MV-4-11 (cell line): ENCODE results near the gene FUT7.

Source experiments
- DNase-seq: peaks from one replicate; lab custom pipeline; 2025; lab: John Stamatoyannopoulos, UW

Gene FUT7

GRCh38 chr9:137031904-137032640 lies at the start of gene FUT7:
Gene FUT7 (minus strand): TSS chr9:137032088. CDS start chr9:137031991, 97 bp downstream.
- DNase-seq = peak; percentile 76

- DNase-seq = no peak
These were observed 48.6 kb upstream of the FUT7 start for GRCh38 chr9:137080260-137081122.

- DNase-seq = no peak
These were observed 47.5 kb upstream of the FUT7 start for GRCh38 chr9:137079401-137079787.

- DNase-seq = no peak
These were observed 47.0 kb upstream of the FUT7 start for GRCh38 chr9:137078701-137079400.

GRCh38 chr9:137077758-137078693 lies 46.1 kb upstream of the FUT7 start:
- DNase-seq = no peak

- DNase-seq = peak; percentile 27
These were observed 45.3 kb upstream of the FUT7 start, which contains the start of gene UAP1L1 for GRCh38 chr9:137077010-137077747. Gene UAP1L1 (plus strand): TSS chr9:137077517. CDS start chr9:137077533, 16 bp downstream.

GRCh38 chr9:137076636-137077009 lies 44.7 kb upstream of the FUT7 start:
- no peak for DNase-seq

- peak; percentile 32 for DNase-seq
These were observed 43.4 kb upstream of the FUT7 start for GRCh38 chr9:137075275-137075775.

GRCh38 chr9:137074657-137075274 lies 42.9 kb upstream of the FUT7 start:
- no peak for DNase-seq

- no peak for DNase-seq
These were observed 42.1 kb upstream of the FUT7 start for GRCh38 chr9:137073992-137074399.

GRCh38 chr9:137071282-137071681 lies 39.4 kb upstream of the FUT7 start:
- no peak for DNase-seq

GRCh38 chr9:137070906-137071275 lies 39.0 kb upstream of the FUT7 start:
- peak; percentile 12 for DNase-seq

- DNase-seq = peak; percentile 92
These were observed 38.5 kb upstream of the FUT7 start, which contains the start of gene SAPCD2 for GRCh38 chr9:137070201-137070905. Gene SAPCD2 (minus strand): TSS chr9:137070557. CDS start chr9:137070460, 97 bp downstream.

GRCh38 chr9:137069508-137070091 lies 37.7 kb upstream of the FUT7 start:
- DNase-seq = no peak

- DNase-seq = no peak
These were observed 36.9 kb upstream of the FUT7 start for GRCh38 chr9:137068539-137069507.

- DNase-seq = peak; percentile 75
These were observed 36.1 kb upstream of the FUT7 start for GRCh38 chr9:137067860-137068538.
